Peyer's patch (tissue), 4 donors: ENCODE measurements around the gene PTGES. TPM values are rescaled to one million over a fixed set of nuclear protein-coding genes. Genes with fewer than 3 reads are reported as not detected.
"Not testable (repeated sequence)": the region's sequence is repeated elsewhere in the genome, so short reads cannot be mapped to it uniquely, and the experiment has no call there.

Experiments used
- DNase-seq, 3 donors: peaks; one replicate each; pipeline ENCODE4 v3.0.0-alpha.2; 2017 to 2019
- H3K27ac ChIP-seq, 4 donors: fragments of 200-600 bp; sonication (generic); one replicate each; pipeline ENCODE4 v1.5.1; 2016 to 2019
- H3K27me3 ChIP-seq, 2 donors: fragments of 200-600 bp; sonication (generic); one replicate each; pipeline ENCODE4 v1.5.1; 2019
- H3K36me3 ChIP-seq, 3 donors: fragments of 200-600 bp; sonication (generic); one replicate each; pipeline ENCODE4 v1.5.1; 2016 to 2019
- H3K4me1 ChIP-seq, 4 donors: fragments of 200-600 bp; sonication (generic); one replicate each; pipeline ENCODE4 v1.5.1; 2016 to 2019
- H3K4me3 ChIP-seq, 4 donors: fragments of 200-600 bp; sonication (generic); 1 replicate in 3 of 4; 2 replicates in 1 of 4; pipeline ENCODE4 v1.5.1; 2016 to 2019; ENCODE audit warnings: mild to moderate bottlenecking in 1 of 4
- H3K9me3 ChIP-seq, 4 donors: fragments of 200-600 bp; sonication (generic); one replicate each; pipeline ENCODE4 v1.5.1; 2016 to 2019; ENCODE audit warnings: mild to moderate bottlenecking in 1 of 4
- POLR2A ChIP-seq, 2 donors: fragments of 450-650 bp; IDR thresholded peaks; one replicate each; pipeline ENCODE4 v1.5.1; 2017; ENCODE audit warnings: antibody characterized with exemption in 2 of 2, mild to moderate bottlenecking in 2 of 2, moderate library complexity in 2 of 2
- total RNA-seq, 4 donors: library from RNA; depleted of rRNA; stranded (reverse); fragments of >200 nt; gene quantifications; one replicate each; pipeline ENCODE4 v1.1.0, GENCODE V29; 2016
- TF ChIP-seq, protein P1 (sequence below), 6 experiments: fragments of 450-650 bp in 4 of 6; fragments of 200-600 bp in 2 of 6; sonication (generic) in 1 of 6; IDR thresholded peaks; one replicate each; pipeline ENCODE4 v1.5.1; 2017 to 2019; ENCODE audit warnings: antibody characterized with exemption in 6 of 6, mild to moderate bottlenecking in 3 of 6, moderate library complexity in 1 of 6

Gene PTGES
- total RNA-seq, 4 donors from 2014 or later, result 1.8 to 8.7 (median 6.8) TPM

DNA sequence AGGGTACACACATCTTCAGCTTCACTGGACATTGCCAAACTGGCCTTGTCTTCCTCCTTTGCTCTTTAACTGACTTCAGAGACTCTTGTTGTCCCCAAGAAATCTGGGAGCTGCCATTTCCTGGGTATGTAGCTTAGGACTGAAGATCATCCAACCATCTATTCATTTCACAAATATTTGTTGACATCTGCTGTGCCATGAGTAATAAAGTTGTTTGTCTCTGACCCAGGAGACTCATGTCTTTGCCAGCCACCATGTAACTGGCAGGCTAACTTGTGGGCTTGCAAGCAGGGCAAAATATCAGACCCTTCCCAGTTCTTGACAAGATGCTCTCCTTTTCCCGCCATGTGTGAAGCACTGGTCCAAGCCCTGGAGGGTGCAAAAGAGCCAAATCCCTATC lies 33.0 kb upstream of the PTGES start:
- no peak for DNase-seq
- no peak for TF ChIP-seq POLR2A (IDR thresholded peaks at IDR 0.05)
- TF ChIP-seq, protein P1, sequence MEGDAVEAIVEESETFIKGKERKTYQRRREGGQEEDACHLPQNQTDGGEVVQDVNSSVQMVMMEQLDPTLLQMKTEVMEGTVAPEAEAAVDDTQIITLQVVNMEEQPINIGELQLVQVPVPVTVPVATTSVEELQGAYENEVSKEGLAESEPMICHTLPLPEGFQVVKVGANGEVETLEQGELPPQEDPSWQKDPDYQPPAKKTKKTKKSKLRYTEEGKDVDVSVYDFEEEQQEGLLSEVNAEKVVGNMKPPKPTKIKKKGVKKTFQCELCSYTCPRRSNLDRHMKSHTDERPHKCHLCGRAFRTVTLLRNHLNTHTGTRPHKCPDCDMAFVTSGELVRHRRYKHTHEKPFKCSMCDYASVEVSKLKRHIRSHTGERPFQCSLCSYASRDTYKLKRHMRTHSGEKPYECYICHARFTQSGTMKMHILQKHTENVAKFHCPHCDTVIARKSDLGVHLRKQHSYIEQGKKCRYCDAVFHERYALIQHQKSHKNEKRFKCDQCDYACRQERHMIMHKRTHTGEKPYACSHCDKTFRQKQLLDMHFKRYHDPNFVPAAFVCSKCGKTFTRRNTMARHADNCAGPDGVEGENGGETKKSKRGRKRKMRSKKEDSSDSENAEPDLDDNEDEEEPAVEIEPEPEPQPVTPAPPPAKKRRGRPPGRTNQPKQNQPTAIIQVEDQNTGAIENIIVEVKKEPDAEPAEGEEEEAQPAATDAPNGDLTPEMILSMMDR (IDR thresholded peaks at IDR 0.05), result no peak
- Histone ChIP-seq H3K36me3 (no peaks in the 10 kb centered on the region), H3K27me3 (no peaks in the 10 kb centered on the region), H3K4me1 (no peaks in the 10 kb centered on the region), H3K4me3 (no peak overlapping the region), H3K27ac (no peak overlapping the region), H3K9me3 (no peaks in the 10 kb centered on the region)

DNA sequence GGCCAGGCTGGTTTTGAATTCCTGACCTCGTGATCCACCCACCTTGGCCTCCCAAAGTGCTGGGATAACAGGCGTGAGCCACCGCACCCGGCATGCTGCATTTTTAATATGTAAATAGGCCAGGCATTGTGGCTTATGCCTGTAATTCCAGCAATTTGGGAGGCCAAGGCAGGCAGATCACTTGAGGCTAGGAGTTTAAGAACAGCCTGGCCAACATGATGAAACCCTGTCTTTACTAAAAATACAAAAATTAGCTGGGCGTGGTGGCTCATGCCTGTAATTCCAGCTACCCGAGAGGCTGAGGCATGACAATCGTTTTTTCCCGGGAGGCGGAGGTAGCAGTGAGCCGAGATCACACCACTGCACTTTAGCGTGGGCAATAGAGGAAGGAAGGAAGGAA lies 32.1 kb upstream of the PTGES start:
- DNase-seq, H3K4me3 ChIP-seq, H3K36me3 ChIP-seq, H3K4me1 ChIP-seq, H3K27ac ChIP-seq, H3K27me3 ChIP-seq, H3K9me3 ChIP-seq: not testable (repeated sequence)

DNA sequence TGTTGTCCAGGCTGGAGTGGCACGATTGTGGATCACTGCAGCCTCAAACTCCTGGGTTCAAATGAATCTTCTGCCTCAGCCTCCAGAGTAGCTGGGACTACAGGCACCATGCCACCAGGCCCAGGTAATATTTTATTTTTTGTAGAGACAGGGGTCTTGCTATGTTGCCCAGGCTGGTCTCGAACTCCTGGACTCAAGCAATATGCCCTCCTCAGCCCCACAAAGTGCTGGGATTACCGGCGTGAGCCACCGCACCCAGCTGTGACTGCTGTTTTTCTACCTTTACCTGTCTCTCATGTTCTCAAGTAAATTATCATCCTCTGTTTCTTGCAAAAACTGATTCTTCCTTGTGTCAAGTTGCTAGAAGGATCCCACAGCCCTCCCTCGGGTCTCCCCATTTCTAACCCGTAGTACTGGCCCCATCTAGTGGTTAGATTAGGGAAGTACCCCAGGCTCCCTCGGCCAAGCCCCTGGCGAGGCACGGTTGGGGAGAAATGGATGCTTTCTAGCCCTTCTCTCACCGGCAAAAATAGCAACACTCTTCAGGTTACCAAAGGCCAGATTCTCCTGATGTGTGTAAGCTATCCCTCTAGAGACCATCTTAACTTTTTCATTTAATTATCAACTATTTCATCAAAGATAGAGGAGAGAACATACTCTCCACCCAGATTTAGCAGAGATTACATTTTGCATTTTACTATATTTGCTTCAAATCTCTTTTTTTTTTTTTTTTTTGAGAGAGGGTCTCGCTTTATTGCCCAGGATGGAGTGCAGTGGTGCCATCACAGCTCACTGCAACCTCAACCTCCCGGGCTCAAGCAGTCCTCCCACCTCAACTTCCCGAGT lies 30.9 kb upstream of the PTGES start:
- DNase-seq, result peak in 2 of 3 donors; percentile 66 to 86
- H3K27me3 ChIP-seq, result no peaks in the 10 kb centered on the region
- H3K4me1 ChIP-seq, result no peaks in the 10 kb centered on the region
- no peaks in the 10 kb centered on the region for H3K9me3 ChIP-seq
- H3K27ac ChIP-seq, result no peak overlapping the region
- no peak for TF ChIP-seq POLR2A (IDR thresholded peaks at IDR 0.05)
- TF ChIP-seq, protein P1 (IDR thresholded peaks at IDR 0.05), result peak; percentile 81 to 92 (median 90)
- H3K36me3 ChIP-seq, result no peaks in the 10 kb centered on the region
- H3K4me3 ChIP-seq, result no peak overlapping the region

DNA sequence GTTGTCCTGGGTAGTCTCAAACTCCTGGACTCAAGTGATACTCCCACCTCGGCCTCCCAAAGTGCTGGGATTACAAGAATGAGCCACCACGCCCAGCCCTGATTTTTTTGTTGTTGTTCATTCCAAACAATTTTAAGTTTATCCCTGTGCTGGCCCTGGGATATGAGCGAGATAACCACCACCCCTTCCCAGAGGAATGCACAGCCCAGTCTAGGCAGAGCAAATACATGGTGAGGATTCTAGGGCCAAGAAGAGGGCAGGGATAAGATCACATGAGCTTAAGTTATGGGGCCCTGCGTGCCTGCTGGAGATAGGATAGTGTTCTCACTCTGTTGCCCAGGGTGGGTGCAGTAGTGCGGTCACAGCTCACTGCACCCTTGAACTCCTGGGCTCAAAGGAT lies 29.1 kb upstream of the PTGES start:
- no peak for DNase-seq
- no peak overlapping the region for H3K4me3 ChIP-seq
- H3K9me3 ChIP-seq, result no peaks in the 10 kb centered on the region
- no peaks in the 10 kb centered on the region for H3K27me3 ChIP-seq
- H3K4me1 ChIP-seq, result peaks cover 0 to 11% (median 0%) of the 10 kb centered on the region in 4 donors
- TF ChIP-seq, protein P1 (IDR thresholded peaks at IDR 0.05), result no peak
- no peak for TF ChIP-seq POLR2A (IDR thresholded peaks at IDR 0.05)
- no peaks in the 10 kb centered on the region for H3K36me3 ChIP-seq
- no peak overlapping the region for H3K27ac ChIP-seq

DNA sequence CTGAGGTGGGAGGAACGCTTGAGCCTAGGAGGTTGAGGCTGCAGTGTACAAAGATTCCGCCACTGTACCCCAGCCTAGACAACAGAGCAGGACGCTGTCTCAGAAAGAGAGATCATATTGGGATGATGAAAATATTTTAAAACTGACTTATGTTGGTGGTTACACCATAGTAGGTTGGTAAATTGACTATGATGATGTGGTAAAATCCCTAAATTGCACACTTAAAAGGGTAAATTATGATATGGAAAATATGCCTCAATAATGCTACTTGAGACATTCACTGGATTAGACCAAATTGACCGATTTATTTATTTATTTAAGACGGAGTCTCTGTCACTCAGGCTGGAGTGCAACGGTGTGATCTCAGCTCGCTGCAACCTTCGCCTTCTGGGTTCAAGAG lies 28.3 kb upstream of the PTGES start:
- Histone ChIP-seq H3K9me3 (no peaks in the 10 kb centered on the region), H3K36me3 (no peaks in the 10 kb centered on the region), H3K27ac (no peak overlapping the region), H3K4me1 (peaks cover 0 to 17% (median 0%) of the 10 kb centered on the region in 4 donors), H3K27me3 (no peaks in the 10 kb centered on the region), H3K4me3 (no peak overlapping the region)
- DNase-seq, result no peak
- no peak for TF ChIP-seq POLR2A (IDR thresholded peaks at IDR 0.05)
- TF ChIP-seq, protein P1 (IDR thresholded peaks at IDR 0.05), result no peak

DNA sequence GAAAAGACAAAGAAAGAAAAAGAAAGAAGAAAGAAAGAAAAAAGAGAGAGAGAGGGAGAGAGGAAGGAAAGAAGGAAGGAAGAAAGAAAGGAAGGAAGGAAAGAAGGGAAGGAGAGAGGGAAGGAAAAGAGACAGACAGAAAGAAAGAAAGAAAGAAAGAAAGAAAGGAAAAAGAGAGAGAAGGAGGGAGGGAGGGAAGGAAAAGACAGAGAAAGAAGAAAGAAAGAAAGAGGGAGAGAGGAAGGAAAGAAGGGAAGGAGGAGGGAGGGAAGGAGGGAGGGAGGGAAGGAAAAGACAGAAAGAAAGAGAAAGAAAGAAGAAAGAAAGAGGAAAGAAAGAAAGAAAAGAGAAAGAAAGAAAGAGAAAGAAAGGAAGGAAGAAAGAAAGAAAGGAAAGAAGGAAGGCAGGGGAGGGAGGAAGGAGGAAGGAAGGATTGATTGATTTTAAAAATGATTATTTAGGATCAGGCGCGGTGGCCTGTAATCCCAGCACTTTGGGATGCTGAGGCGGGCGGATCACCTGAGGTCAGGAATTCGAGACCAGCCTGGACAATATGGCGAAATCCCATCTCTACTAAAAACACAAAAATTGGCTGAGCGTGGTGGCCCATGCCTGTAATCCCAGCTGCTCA lies 26.8 kb upstream of the PTGES start:
- TF ChIP-seq POLR2A (IDR thresholded peaks at IDR 0.05), result no peak
- TF ChIP-seq, protein P1 (IDR thresholded peaks at IDR 0.05), result no peak
- no peak for DNase-seq
- Histone ChIP-seq H3K36me3 (no peaks in the 10 kb centered on the region), H3K9me3 (no peaks in the 10 kb centered on the region), H3K4me1 (peaks cover 0 to 17% (median 0%) of the 10 kb centered on the region in 4 donors), H3K27ac (no peak overlapping the region), H3K27me3 (no peaks in the 10 kb centered on the region), H3K4me3 (no peak overlapping the region)
